ENCODE results near the gene RYR1. TPM values are rescaled to one million over a fixed set of nuclear protein-coding genes. Genes with fewer than 3 reads are reported as not detected.
"Not testable (repeated sequence)": the region's sequence is repeated elsewhere in the genome, so short reads cannot be mapped to it uniquely, and the experiment has no call there.

RYR1 gene
- total RNA-seq, 2 donors from 2014 or later: 0.22 to 0.33 TPM

- Mint-ChIP-seq H3K9me3 (no peaks in the 10 kb centered on the region), H3K27me3 (no peaks in the 10 kb centered on the region), H3K4me3 (no peak overlapping the region), H3K4me1 (ENCODE audit: low read depth in 2 of 2) (peaks cover 0 to 6% of the 10 kb centered on the region in 2 donors), H3K27ac (no peak overlapping the region), H3K36me3 (no peaks in the 10 kb centered on the region)
- ATAC-seq (no peak), DNase-seq (ENCODE audit: low spot score) (no peak)
Measured at GRCh38 chr19:38502410-38503076, 69.1 kb downstream of the RYR1 start.

- no peak overlapping the region for H3K27ac Mint-ChIP-seq
- ATAC-seq (no peak), DNase-seq (ENCODE audit: low spot score) (no peak)
- H3K27me3 Mint-ChIP-seq: no peaks in the 10 kb centered on the region
- no peaks in the 10 kb centered on the region for H3K9me3 Mint-ChIP-seq
- H3K36me3 Mint-ChIP-seq: no peaks in the 10 kb centered on the region
- H3K4me1 Mint-ChIP-seq (ENCODE audit: low read depth in 2 of 2): peaks cover 0 to 6% of the 10 kb centered on the region in 2 donors
- no peak overlapping the region for H3K4me3 Mint-ChIP-seq
Measured at GRCh38 chr19:38503077-38503410, 69.6 kb downstream of the RYR1 start.

GRCh38 chr19:38505958-38506357 lies 72.5 kb downstream of the RYR1 start:
- H3K27ac Mint-ChIP-seq: no peak overlapping the region
- no peaks in the 10 kb centered on the region for H3K36me3 Mint-ChIP-seq
- ATAC-seq: no peak
- peaks cover 0 to 6% of the 10 kb centered on the region in 2 donors for H3K4me1 Mint-ChIP-seq (ENCODE audit: low read depth in 2 of 2)
- DNase-seq (ENCODE audit: low spot score): no peak
- no peaks in the 10 kb centered on the region for H3K27me3 Mint-ChIP-seq
- H3K9me3 Mint-ChIP-seq: no peaks in the 10 kb centered on the region
- H3K4me3 Mint-ChIP-seq: no peak overlapping the region

- Mint-ChIP-seq H3K36me3 (no peaks in the 10 kb centered on the region), H3K9me3 (no peaks in the 10 kb centered on the region), H3K4me3 (no peak overlapping the region), H3K27ac (no peak overlapping the region), H3K4me1 (ENCODE audit: low read depth in 2 of 2) (peaks cover 0 to 6% of the 10 kb centered on the region in 2 donors), H3K27me3 (peaks cover 2 to 4% of the 10 kb centered on the region in 2 donors)
- ATAC-seq (no peak), DNase-seq (ENCODE audit: low spot score) (no peak)
Measured at GRCh38 chr19:38506375-38506722, 72.9 kb downstream of the RYR1 start.

GRCh38 chr19:38506723-38507550 lies 73.4 kb downstream of the RYR1 start:
- no peak overlapping the region for H3K4me3 Mint-ChIP-seq
- DNase-seq (ENCODE audit: low spot score) (peak; percentile 90), ATAC-seq (peak; percentile 87 to 96)
- H3K36me3 Mint-ChIP-seq: no peaks in the 10 kb centered on the region
- H3K27me3 Mint-ChIP-seq: peaks cover 4 to 8% of the 10 kb centered on the region in 2 donors
- H3K9me3 Mint-ChIP-seq: no peaks in the 10 kb centered on the region
- peaks cover 0 to 6% of the 10 kb centered on the region in 2 donors for H3K4me1 Mint-ChIP-seq (ENCODE audit: low read depth in 2 of 2)
- no peak overlapping the region for H3K27ac Mint-ChIP-seq

- no peak overlapping the region for H3K27ac Mint-ChIP-seq
- H3K36me3 Mint-ChIP-seq: no peaks in the 10 kb centered on the region
- no peak for DNase-seq (ENCODE audit: low spot score)
- H3K9me3 Mint-ChIP-seq: no peaks in the 10 kb centered on the region
- H3K27me3 Mint-ChIP-seq: peaks cover 4 to 8% of the 10 kb centered on the region in 2 donors
- ATAC-seq: no peak
- no peak overlapping the region for H3K4me3 Mint-ChIP-seq
- peaks cover 0 to 6% of the 10 kb centered on the region in 2 donors for H3K4me1 Mint-ChIP-seq (ENCODE audit: low read depth in 2 of 2)
Measured at GRCh38 chr19:38507551-38508127, 74.1 kb downstream of the RYR1 start.

- Mint-ChIP-seq H3K27me3 (peaks cover 4 to 8% of the 10 kb centered on the region in 2 donors), H3K4me3 (no peak overlapping the region), H3K4me1 (ENCODE audit: low read depth in 2 of 2) (peaks cover 5 to 6% of the 10 kb centered on the region in 2 donors), H3K27ac (no peak overlapping the region), H3K9me3 (no peaks in the 10 kb centered on the region), H3K36me3 (no peaks in the 10 kb centered on the region)
- ATAC-seq: no peak
- DNase-seq (ENCODE audit: low spot score): no peak
Measured at GRCh38 chr19:38508507-38508906, 75.0 kb downstream of the RYR1 start.

GRCh38 chr19:38509027-38509426 lies 75.5 kb downstream of the RYR1 start:
- Mint-ChIP-seq H3K4me3 (no peak overlapping the region), H3K4me1 (ENCODE audit: low read depth in 2 of 2) (peaks cover 6 to 9% of the 10 kb centered on the region in 2 donors), H3K27me3 (peaks cover 4 to 8% of the 10 kb centered on the region in 2 donors), H3K9me3 (no peaks in the 10 kb centered on the region), H3K36me3 (no peaks in the 10 kb centered on the region), H3K27ac (no peak overlapping the region)
- ATAC-seq (no peak), DNase-seq (ENCODE audit: low spot score) (no peak)

GRCh38 chr19:38511074-38511708 lies 77.7 kb downstream of the RYR1 start:
- Mint-ChIP-seq H3K27ac (no peak overlapping the region), H3K4me1 (ENCODE audit: low read depth in 2 of 2) (peaks cover 8 to 14% of the 10 kb centered on the region in 2 donors), H3K27me3 (peaks cover 4 to 8% of the 10 kb centered on the region in 2 donors), H3K9me3 (no peaks in the 10 kb centered on the region), H3K4me3 (no peak overlapping the region), H3K36me3 (no peaks in the 10 kb centered on the region)
- ATAC-seq (no peak), DNase-seq (ENCODE audit: low spot score) (no peak)

- DNase-seq (ENCODE audit: low spot score) (no peak), ATAC-seq (no peak)
- H3K36me3 Mint-ChIP-seq: no peaks in the 10 kb centered on the region
- no peak overlapping the region for H3K4me3 Mint-ChIP-seq
- no peak overlapping the region for H3K27ac Mint-ChIP-seq
- no peaks in the 10 kb centered on the region for H3K9me3 Mint-ChIP-seq
- peaks cover 4 to 8% of the 10 kb centered on the region in 2 donors for H3K27me3 Mint-ChIP-seq
- H3K4me1 Mint-ChIP-seq (ENCODE audit: low read depth in 2 of 2): peaks cover 2 to 14% of the 10 kb centered on the region in 2 donors
Measured at GRCh38 chr19:38512277-38512676, 78.8 kb downstream of the RYR1 start.

- H3K27me3 Mint-ChIP-seq; ATAC-seq; H3K27ac Mint-ChIP-seq; H3K36me3 Mint-ChIP-seq; H3K9me3 Mint-ChIP-seq; DNase-seq (ENCODE audit: low spot score): not testable (repeated sequence)
- peaks cover 2 to 14% of the 10 kb centered on the region in 2 donors for H3K4me1 Mint-ChIP-seq (ENCODE audit: low read depth in 2 of 2)
- H3K4me3 Mint-ChIP-seq: peak overlapping the region; percentile 28
Measured at GRCh38 chr19:38513156-38513555, 79.7 kb downstream of the RYR1 start.

GRCh38 chr19:38513762-38514167 lies 80.3 kb downstream of the RYR1 start:
- no peak for DNase-seq (ENCODE audit: low spot score)
- no peak for ATAC-seq
- Mint-ChIP-seq H3K4me3 (no peak overlapping the region), H3K27me3 (peaks cover 4 to 8% of the 10 kb centered on the region in 2 donors), H3K9me3 (no peaks in the 10 kb centered on the region), H3K4me1 (ENCODE audit: low read depth in 2 of 2) (peaks cover 2 to 14% of the 10 kb centered on the region in 2 donors), H3K36me3 (no peaks in the 10 kb centered on the region), H3K27ac (no peak overlapping the region)

GRCh38 chr19:38514812-38515633 lies 81.5 kb downstream of the RYR1 start:
- Mint-ChIP-seq H3K4me3 (no peak overlapping the region), H3K27me3 (peaks cover 4 to 8% of the 10 kb centered on the region in 2 donors), H3K27ac (no peak overlapping the region), H3K4me1 (ENCODE audit: low read depth in 2 of 2) (peaks cover 2 to 14% of the 10 kb centered on the region in 2 donors), H3K9me3 (no peaks in the 10 kb centered on the region), H3K36me3 (no peaks in the 10 kb centered on the region)
- DNase-seq (ENCODE audit: low spot score): no peak
- ATAC-seq: peak; percentile 82
